NOMO-1 (cell line): ENCODE measurements around the gene GNG3.
"Not testable (repeated sequence)": the region's sequence is repeated elsewhere in the genome, so short reads cannot be mapped to it uniquely, and the experiment has no call there.

Experiments
- DNase-seq, 2 experiments: peaks; one replicate each; lab custom pipeline; 2025; ENCODE audit not compliant: unreplicated experiment in 2 of 2; lab: John Stamatoyannopoulos, UW

The GNG3 gene

DNA sequence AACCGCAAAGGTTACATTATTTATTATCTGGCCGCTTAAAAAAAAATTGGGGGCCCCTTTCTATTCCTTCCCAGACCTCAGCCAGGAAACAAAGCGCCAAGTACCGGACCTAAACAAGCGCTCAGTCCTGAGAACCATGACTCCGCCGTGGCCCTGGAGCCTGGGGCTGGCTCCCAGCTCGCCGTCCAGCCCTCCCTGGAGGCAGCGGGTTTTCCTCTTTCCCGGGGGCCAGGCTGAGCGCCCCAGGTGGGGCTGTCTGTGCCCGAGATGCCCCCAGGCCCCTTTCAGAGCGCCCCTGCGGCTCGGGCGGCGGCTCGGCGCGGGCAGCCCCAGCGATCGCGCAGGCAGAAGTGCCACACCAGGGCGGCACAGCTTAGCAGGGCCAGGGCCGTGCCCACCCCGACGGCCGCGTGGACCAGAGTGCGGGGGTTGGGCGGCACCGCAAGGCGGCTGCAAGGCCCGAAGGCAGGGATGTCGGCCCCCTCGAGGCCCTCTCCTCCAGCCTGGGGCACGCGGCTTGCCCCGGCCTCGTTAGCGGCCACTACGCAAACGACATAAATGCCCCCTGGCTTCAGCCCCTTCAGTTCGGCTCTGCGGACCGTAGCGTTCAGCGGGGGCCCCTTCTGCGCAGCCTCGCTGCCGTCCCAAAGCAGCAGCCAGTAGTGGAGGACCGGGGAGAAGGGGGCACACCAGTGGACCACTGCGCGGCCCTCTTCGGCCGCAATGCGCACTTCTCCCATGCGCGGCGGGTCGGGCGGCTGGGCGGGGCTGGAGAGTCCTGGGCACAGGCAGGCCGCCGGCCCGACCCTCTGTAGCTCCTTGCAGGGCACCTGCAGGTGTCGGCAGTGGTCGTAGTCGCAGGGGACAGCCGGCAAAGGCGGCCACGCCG lies 19.7 kb upstream of the GNG3 start:
- DNase-seq, result no peak

DNA sequence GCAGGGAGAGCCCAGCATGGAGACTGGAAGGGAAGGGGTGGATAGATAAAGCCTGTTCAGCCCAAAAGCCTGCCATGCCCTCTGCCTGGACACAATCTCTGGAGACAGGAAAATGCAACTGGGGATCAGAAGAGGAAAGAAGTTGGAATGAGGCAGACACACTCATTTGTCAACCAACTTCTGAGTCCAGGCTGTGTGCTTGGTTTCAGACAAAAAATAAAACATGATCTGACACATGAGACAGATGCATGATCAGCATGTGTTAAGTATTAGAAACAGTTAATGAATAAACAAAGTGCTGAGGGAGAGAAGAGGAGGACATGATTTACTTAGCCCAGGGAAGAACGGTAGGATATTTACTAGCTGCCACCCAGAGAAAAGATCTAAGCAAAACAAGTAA lies 19.0 kb upstream of the GNG3 start:
- no peak for DNase-seq

DNA sequence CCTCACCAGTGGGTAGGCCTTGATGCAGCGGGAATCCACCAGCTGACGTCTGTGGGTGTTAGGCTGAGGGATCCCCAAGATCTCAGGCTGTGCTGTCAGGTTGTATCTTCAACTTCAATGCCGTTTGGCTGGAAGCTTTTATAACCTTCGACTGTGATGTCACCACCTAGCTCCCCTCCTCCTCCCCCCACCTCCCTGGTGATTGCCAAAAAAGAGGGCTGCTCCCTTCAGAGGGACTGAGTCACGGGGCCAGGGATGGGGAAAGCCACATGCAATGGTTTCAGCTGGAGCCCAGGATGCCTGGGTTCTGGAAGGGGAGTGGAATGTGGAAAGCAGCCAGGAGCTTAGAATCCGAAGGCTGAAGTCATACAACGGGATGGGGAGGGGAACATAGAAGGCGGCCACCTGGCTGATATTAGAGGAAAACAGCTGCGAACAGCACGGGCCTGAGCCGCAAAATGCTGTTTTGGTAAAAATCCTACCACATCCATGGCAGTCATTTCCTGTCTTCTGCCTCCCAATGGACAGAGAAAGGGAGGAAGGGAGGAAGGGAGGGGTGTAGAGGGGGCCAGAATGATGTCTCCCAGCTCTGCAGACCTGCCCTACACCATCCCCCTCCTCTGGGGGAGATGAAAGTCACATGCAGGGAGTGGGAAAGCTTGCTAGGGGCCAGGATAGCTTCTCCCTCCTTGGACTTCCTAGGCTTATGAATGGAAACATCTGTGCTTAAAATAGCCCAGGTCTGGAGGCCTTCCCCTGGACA lies 17.9 kb upstream of the GNG3 start, which contains the start of gene LRRN4CL:
Gene LRRN4CL, minus strand, starts transcription at position 110 of the 763 bp plus-strand sequence. CDS start 1,022 bp downstream, outside the sequence.
- DNase-seq, result no peak

DNA sequence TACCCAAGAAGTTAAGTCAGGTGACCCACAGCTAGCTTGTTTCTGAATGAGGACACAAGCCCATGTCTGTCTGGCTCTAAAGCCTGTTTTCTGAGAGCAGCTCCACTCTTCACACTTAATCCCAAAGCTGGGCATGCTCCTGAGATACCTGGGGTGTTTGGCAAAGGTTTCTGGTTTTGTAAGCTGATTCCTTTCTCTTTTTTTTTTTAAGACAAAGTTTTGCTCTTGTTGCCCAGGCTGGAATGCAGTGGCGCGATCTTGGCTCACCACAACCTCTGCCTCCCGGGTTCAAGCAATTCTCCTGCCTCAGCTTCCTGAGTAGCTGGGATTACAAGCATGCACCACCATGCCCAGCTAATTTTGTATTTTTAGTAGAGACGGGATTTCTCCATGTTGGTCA lies 13.9 kb upstream of the GNG3 start:
- not testable (repeated sequence) for DNase-seq

DNA sequence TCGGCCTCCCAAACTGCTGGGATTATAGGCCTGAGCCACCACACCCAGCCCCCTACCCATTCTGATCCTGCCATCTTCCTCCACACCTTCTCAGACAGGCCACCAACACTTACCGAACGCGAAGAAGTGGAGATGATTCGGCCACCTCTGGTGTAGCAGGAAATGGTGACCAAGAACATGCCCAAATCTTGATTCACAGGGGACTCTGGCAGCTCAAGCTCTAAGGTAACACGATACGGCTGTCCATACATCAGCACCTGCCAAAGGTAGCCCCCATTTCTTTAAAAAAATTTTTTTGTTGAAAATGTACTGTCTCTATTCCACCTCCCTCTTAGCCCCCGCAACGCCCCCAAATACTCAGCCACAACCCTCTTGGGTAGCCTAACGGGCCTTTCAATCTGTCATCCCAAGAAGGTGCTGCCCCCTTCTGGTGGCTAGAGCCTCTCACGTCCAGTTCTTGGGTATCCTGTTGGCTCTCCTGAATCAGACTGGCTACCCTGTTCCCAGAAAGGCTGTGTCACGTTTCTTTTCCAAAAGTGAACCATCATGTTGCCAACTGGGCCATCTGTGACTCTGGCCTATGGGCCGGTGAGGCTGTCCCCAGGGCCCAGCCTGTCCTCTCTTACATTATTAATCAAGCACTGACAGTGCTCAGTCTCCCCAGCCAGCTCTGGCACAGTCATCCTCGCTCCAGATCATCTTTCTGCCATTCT lies 12.9 kb upstream of the GNG3 start:
- DNase-seq, result peak; percentile 46 to 53

DNA sequence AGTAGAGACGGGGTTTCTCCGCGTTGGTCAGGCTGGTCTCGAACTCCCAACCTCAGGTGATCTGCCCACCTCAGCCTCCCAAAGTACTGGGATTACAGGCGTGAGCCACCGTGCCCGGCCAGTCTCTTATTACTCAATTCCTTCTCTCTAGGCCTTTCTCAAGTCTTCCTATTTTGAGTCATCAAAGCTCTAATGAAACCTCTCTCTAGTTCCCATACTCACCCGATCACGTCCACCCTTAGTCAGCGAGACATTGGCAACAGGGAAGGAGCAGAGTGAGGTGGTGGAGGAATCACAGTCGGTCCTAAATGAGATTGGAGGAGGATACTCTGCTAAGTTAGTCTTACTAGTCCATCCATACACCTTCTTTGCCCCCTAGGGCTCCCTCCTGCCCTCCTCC lies 5.2 kb upstream of the GNG3 start:
- no peak for DNase-seq

DNA sequence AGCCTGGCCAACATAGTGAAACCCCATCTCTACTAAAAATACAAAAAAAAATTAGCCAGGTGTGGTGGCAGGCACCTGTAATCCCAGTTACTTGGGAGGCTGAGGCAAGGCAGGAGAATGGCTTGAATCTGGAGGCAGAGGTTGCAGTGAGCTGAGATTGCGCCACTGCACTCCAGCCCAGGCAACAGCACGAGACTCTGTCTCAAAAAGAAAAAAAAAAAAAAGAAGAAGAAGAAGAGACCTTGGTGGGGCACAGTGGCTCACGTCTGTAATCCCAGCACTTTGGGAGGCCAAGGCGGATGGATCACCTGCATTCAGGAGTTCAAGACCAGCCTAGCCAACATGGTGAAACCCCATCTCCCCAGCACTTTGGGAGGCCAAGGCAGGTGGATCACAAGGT lies 3.6 kb upstream of the GNG3 start:
- DNase-seq, result not testable (repeated sequence)

DNA sequence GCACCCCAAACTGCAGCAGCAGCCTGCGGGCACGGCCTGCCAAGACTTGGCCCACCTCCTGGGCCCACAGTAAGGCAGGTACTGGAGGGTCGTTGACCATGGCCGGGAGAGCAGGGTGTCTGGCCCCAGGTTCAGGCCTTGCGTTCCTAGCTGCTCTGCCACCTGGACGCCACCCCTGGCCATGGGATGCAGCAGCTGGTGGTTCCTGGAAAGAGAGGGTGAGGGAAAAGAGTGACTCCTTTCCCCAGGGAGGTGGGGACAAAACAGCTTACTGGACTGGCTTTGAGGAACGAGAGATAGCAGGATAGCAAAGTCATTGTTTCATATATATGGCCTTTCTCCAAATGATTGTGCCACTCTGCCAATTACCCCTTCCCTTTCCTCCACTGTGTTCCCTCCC lies 2.1 kb upstream of the GNG3 start:
- no peak for DNase-seq

DNA sequence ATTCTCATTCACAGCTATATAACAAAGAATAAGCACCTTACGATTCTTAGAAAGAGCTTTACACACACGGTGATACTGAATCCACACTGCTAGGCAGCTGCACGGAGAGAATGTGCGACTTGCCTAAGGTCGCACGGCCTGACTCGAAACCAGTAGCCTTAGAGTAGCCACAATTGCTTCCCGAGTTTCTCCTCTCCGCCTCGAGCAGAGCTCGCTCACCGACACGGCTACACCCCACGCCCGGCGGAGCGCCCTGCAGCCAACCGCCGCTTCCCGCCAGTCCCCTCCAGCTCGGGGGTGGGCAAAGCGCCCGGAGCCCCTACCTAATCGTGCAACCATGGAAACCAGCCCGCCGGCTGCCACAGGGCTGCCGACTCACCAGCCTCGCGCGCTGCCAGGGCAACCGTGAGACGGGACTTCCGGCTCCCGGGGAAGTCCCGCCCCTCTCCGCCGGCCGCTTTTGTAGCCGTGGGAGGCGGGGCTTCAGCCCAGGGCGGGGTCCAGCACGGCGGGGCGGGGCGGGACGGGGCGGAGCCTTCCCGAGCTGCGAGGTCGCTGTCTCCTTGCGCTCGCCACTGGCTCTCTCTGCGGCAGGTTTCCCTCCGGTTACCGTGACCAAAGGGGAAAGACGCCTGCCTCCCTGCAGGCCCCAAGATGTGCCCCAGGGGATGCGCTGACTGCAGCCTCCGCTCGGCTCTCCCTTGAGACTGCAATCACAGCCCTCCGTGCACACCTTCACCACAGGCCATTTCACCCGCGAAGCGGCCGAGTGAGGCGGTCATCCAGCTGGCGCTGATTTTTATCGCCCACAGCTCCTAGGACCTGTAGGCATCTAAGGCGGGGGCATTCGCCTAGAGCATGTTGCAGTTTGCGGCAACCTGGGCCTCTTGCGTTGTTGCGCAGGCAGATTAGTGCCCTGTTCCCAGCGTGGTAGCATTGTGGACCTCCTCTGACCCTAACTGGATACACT lies 1.3 kb upstream of the GNG3 start:
- peak; percentile 81 to 87 for DNase-seq

DNA sequence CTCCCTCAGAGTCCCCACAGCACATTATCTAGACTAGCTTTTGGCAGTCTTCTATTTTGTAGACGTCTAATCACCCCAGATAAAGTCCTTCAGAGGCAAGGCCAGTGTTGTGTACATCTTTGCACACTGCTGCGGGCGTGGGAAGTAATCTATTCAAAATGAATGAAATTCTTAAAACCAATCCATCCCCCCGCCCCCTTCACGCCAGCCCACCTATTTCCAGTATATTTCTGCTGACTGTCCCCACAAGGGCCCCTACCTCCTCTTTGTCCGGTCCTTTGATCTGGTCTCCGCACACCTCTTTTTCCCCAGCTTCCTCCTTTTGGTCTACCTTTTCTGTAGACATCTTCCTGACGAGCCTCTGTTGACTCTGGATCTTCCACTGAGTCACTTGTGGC lies 627 bp upstream of the GNG3 start:
- DNase-seq, result no peak

DNA sequence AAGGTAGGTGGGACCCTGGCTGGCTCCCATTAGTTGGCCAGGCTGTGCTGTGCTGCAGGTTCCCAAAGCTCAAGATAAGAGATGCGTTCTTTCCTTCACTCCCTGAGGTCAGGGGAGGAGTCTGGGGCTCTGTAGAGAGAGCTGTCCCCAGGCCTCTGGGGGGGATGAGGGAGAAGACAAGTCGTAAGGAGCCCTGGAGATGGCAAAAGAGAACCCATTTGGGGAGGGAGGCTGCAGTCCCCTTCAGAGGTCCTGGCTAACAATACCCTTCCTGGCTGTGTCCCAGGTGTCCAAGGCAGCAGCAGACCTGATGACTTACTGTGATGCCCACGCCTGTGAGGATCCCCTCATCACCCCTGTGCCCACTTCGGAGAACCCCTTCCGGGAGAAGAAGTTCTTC lies 916 bp downstream of the GNG3 start:
- no peak for DNase-seq

DNA sequence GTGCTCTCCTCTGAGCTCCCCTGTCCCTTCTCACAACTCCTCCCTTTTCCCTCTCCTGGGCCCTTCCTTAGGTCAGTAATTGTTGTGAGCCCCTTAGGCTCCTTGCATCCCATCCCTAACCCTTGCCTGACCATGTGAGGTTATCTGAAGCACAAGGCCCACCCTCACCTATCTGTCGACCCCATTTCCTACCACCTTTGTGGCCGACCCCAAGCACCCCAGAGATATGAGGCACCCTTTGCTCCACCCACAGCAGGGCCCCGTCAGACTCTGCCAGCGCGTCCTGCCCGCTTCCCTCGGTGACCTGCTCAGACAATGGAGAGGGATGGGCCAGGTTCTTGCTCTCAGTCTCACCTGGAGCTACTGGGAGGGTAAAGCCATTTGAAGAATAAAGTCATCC lies 1.3 kb downstream of the GNG3 start:
- peak in 1 of 2 experiments; percentile 33 for DNase-seq

DNA sequence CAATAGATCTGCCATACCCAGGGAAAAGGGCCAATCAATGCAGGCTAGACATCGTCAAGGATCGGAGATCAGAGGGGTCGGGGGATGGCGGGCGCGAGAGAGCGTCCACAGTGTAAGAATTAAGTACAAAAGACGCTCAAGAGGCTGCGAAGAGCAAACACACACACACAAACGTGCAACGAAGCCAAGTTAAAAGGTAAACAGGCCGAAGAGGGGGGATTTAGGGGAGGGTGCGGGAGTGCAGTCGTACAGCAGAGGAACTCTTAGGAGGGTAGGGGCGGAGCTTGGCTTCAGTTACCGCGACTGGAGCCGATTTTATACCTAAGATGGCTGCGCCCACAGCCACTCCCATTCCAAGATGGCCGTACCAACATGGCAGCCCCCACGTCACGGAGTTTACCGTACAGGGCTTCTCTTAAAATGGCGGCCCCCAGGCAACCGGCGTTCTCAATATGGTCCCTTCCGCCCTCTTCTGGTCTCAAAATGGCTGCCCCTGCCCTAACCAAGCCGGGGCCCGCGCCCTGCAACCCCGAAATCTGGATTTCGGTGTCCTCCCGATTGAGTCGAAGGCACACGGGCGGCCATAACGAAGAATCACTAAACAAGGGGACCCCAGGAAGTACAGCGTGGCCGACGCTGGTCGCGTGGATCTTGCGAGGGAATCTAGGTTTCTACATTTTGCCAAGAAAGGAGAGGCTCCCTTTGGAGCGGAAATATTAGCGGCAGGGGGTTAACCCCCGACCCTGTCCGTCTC lies 1.9 kb downstream of the GNG3 start:
- peak; percentile 98 for DNase-seq

DNA sequence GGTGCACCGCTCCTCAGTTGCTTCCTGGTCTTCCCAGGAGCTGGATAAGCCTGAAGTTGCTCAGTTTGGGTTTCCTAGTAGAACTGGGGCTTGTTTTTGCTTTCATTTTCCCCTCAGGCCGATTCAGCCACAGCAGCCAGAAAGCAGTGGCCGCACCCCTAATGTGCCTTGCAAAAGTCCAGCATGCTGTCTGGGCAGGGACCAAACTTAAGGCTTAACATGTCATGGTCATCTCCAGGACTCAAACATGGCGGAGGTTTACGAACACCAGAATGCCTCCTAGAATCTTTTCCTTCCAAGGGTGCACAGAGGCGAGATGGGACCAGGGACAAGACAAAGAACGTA lies 2.5 kb downstream of the GNG3 start:
- DNase-seq, result peak in 1 of 2 experiments; percentile 49

DNA sequence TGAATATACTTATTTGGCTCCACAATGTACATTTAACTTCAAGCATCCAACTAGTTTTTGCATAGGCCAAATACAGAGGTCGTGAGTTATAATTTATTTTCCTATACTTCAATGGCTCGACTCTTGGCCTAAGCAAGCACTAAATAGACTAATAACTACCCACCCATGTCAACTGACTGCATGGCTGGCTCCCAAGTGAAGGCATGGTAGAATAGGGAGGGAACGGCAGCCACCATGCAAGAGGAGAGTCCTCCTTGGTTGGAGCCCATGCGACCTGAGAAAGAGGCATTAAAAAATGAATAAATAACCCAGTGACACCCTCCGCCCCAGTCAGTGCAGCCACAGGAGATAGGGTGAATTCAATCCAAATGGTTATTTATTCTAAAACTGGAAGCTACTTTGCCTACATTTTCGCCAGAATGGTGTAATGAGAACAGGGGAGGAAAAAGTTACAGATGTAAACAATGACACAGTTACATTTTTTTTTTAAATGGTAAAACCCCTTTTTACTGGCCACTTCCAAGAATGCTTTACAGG lies 4.9 kb downstream of the GNG3 start:
- no peak for DNase-seq

DNA sequence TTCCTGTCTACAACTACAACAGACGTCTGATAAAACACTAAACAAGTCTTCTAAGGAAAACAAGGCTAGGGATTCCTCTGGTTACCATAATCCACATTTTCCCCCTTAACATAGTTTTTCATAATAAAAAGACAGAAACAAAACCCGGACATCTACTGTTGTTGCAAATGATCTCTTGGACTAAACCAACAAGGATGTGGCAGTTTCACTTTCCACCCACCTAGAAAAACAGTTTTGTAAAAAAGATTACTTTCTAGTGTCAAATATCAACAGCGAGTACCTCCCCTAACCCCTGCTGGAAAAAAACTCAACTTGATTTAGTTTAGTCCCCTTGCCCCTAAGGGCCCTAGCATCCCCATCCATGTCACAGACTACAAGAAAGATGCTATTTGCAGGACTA lies 5.4 kb downstream of the GNG3 start:
- no peak for DNase-seq

DNA sequence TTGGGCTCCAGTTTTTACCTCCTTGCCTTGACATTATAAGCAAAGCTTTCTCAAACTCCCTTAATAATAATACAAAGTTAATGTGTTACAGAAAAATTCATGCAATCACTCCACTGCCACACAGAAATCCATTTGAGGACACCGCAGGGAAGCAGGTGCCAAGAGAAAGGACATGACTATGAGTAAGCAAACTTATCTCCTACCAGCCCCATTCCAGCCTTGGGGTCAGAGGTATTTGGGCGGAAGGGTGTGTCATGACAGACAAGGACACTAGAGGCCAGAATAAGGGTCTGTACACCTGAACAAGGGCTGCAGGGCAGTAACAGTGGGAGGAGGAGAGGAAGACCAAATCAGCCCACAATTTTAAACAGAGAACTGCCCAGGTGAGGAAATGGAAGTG lies 5.9 kb downstream of the GNG3 start:
- DNase-seq, result no peak

DNA sequence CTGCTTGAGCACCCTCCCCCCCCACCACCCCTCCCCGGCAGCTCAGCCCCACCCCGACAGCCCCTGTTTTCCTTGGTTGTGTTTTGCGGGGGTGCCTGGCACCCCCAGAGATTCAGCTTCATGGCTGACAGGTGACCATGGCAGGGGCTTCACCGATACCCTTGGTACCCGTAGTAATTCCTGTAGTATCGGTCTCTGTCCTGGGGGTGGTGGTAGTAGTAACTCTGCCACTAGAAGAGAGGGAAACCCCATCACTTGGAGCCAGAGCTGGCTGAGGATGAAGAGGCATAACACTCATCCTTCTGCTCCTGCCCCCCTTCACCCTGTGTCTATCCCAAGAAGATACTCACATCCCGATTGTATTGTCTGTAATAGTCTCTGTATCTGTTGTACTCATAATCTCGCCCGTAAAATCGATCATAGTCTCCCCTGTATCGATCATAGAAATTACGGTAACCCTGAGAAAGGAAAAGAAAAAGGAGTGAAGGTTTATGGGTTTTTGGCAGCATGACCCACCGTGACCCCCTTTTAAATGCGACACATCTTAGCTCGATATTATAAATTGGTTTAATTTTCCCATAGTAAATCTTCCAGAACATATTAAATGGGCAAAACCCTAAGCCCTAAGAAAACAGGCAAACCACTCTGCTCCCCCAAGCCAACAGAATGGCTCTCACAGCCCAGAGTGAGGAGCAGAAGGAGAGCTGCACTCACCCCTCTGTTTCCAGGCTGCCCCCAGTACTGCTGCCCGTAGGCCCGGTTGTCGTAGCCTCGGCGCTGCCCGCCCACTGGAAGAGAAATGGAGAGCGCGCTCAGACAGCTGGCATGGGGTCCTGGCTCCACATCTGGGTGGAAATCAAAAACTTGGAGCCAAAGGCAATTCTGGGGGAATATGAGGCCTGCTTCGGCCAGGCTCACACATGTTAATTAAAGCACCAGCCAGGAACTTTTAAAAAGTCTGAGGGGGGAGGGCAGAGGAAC lies 8.0 kb downstream of the GNG3 start:
- no peak for DNase-seq
